ENCODE measurements around the gene STIM1. TPM values are rescaled to one million over a fixed set of nuclear protein-coding genes. Genes with fewer than 3 reads are reported as not detected.
"Not testable (repeated sequence)": the region's sequence is repeated elsewhere in the genome, so short reads cannot be mapped to it uniquely, and the experiment has no call there.

STIM1 gene
- total RNA-seq, 1 experiment from 2014 or later, result 9.0 TPM

GRCh38 chr11:4115128-4115527 lies 259.7 kb downstream of the STIM1 start:
- H3K4me2 ChIP-seq (ENCODE audit: low read depth, low read length, poor library complexity, severe bottlenecking), result no peak overlapping the region
- H3K9me2 ChIP-seq (replicated peaks; ENCODE audit: insufficient read depth, low read length), result no peaks in the 10 kb centered on the region
- peaks cover 8% of the 10 kb centered on the region for H3K79me2 ChIP-seq (ENCODE audit: low read length)
- no peak overlapping the region for H2AFZ ChIP-seq (ENCODE audit: low read length)
- H3K27ac ChIP-seq (ENCODE audit: low read length), result no peak overlapping the region
- H3K9ac ChIP-seq (ENCODE audit: low read length), result no peak overlapping the region
- no peaks in the 10 kb centered on the region for H3K9me3 ChIP-seq (ENCODE audit: low read length)
- H3K27me3 ChIP-seq (ENCODE audit: low read length), result no peaks in the 10 kb centered on the region
- H4K20me1 ChIP-seq (ENCODE audit: insufficient read depth, low read depth, low read length), result no peaks in the 10 kb centered on the region
- H3K4me1 ChIP-seq (ENCODE audit: low read length), result no peaks in the 10 kb centered on the region
- no peak for DNase-seq
- H3K4me3 ChIP-seq (ENCODE audit: low read length), result no peak overlapping the region
- peaks cover 58% of the 10 kb centered on the region for H3K36me3 ChIP-seq (ENCODE audit: insufficient read depth, low read length)

- no peaks in the 10 kb centered on the region for H3K9me3 ChIP-seq (ENCODE audit: low read length)
- peaks cover 61% of the 10 kb centered on the region for H3K36me3 ChIP-seq (ENCODE audit: insufficient read depth, low read length)
- H3K9ac ChIP-seq (ENCODE audit: low read length), result no peak overlapping the region
- H3K27me3 ChIP-seq (ENCODE audit: low read length), result no peaks in the 10 kb centered on the region
- H3K79me2 ChIP-seq (ENCODE audit: low read length), result peaks cover 8% of the 10 kb centered on the region
- no peak overlapping the region for H3K4me2 ChIP-seq (ENCODE audit: low read depth, low read length, poor library complexity, severe bottlenecking)
- no peak overlapping the region for H3K4me3 ChIP-seq (ENCODE audit: low read length)
- no peak for DNase-seq
- no peaks in the 10 kb centered on the region for H3K9me2 ChIP-seq (replicated peaks; ENCODE audit: insufficient read depth, low read length)
- no peak overlapping the region for H3K27ac ChIP-seq (ENCODE audit: low read length)
- no peaks in the 10 kb centered on the region for H3K4me1 ChIP-seq (ENCODE audit: low read length)
- no peaks in the 10 kb centered on the region for H4K20me1 ChIP-seq (ENCODE audit: insufficient read depth, low read depth, low read length)
- H2AFZ ChIP-seq (ENCODE audit: low read length), result no peak overlapping the region
Observed at GRCh38 chr11:4118107-4118506, 262.6 kb downstream of the STIM1 start.

- peaks cover 85% of the 10 kb centered on the region for H3K36me3 ChIP-seq (ENCODE audit: insufficient read depth, low read length)
Observed at GRCh38 chr11:4123218-4123617, 267.8 kb downstream of the STIM1 start.

GRCh38 chr11:4125141-4125540 lies 269.7 kb downstream of the STIM1 start:
- no peak overlapping the region for H2AFZ ChIP-seq (ENCODE audit: low read length)
- H3K4me3 ChIP-seq (ENCODE audit: low read length), result no peak overlapping the region
- H4K20me1 ChIP-seq (ENCODE audit: insufficient read depth, low read depth, low read length), result no peaks in the 10 kb centered on the region
- DNase-seq, result no peak
- H3K4me1 ChIP-seq (ENCODE audit: low read length), result no peaks in the 10 kb centered on the region
- no peak overlapping the region for H3K4me2 ChIP-seq (ENCODE audit: low read depth, low read length, poor library complexity, severe bottlenecking)
- peaks cover 83% of the 10 kb centered on the region for H3K36me3 ChIP-seq (ENCODE audit: insufficient read depth, low read length)
- H3K9ac ChIP-seq (ENCODE audit: low read length), result no peak overlapping the region
- H3K27ac ChIP-seq (ENCODE audit: low read length), result no peak overlapping the region
- no peaks in the 10 kb centered on the region for H3K9me3 ChIP-seq (ENCODE audit: low read length)
- H3K27me3 ChIP-seq (ENCODE audit: low read length), result no peaks in the 10 kb centered on the region
- no peaks in the 10 kb centered on the region for H3K9me2 ChIP-seq (replicated peaks; ENCODE audit: insufficient read depth, low read length)
- no peaks in the 10 kb centered on the region for H3K79me2 ChIP-seq (ENCODE audit: low read length)

More at GRCh38 chr11:4123218-4123617, 267.8 kb downstream of the STIM1 start:
- H3K27ac ChIP-seq (ENCODE audit: low read length), result no peak overlapping the region
- H3K4me2 ChIP-seq (ENCODE audit: low read depth, low read length, poor library complexity, severe bottlenecking), result no peak overlapping the region
- no peaks in the 10 kb centered on the region for H3K9me3 ChIP-seq (ENCODE audit: low read length)
- no peak overlapping the region for H2AFZ ChIP-seq (ENCODE audit: low read length)
- H4K20me1 ChIP-seq (ENCODE audit: insufficient read depth, low read depth, low read length), result no peaks in the 10 kb centered on the region
- no peak for DNase-seq
- H3K79me2 ChIP-seq (ENCODE audit: low read length), result peaks cover 4% of the 10 kb centered on the region
- no peaks in the 10 kb centered on the region for H3K4me1 ChIP-seq (ENCODE audit: low read length)
- H3K4me3 ChIP-seq (ENCODE audit: low read length), result no peak overlapping the region
- no peak overlapping the region for H3K9ac ChIP-seq (ENCODE audit: low read length)
- H3K9me2 ChIP-seq (replicated peaks; ENCODE audit: insufficient read depth, low read length), result no peaks in the 10 kb centered on the region
- no peaks in the 10 kb centered on the region for H3K27me3 ChIP-seq (ENCODE audit: low read length)

- Histone ChIP-seq H4K20me1 (ENCODE audit: insufficient read depth, low read depth, low read length) (no peaks in the 10 kb centered on the region), H2AFZ (ENCODE audit: low read length) (no peak overlapping the region), H3K27ac (ENCODE audit: low read length) (no peak overlapping the region), H3K4me1 (ENCODE audit: low read length) (no peaks in the 10 kb centered on the region), H3K27me3 (ENCODE audit: low read length) (no peaks in the 10 kb centered on the region), H3K9ac (ENCODE audit: low read length) (no peak overlapping the region), H3K36me3 (ENCODE audit: insufficient read depth, low read length) (peaks cover 86% of the 10 kb centered on the region), H3K9me3 (ENCODE audit: low read length) (no peaks in the 10 kb centered on the region), H3K79me2 (ENCODE audit: low read length) (no peaks in the 10 kb centered on the region), H3K4me3 (ENCODE audit: low read length) (no peak overlapping the region), H3K9me2 (replicated peaks; ENCODE audit: insufficient read depth, low read length) (no peaks in the 10 kb centered on the region), H3K4me2 (ENCODE audit: low read depth, low read length, poor library complexity, severe bottlenecking) (no peak overlapping the region)
- no peak for DNase-seq
Observed at GRCh38 chr11:4127357-4127756, 271.9 kb downstream of the STIM1 start.

- H2AFZ ChIP-seq (ENCODE audit: low read length); H4K20me1 ChIP-seq (ENCODE audit: insufficient read depth, low read depth, low read length); H3K9me2 ChIP-seq (replicated peaks; ENCODE audit: insufficient read depth, low read length); DNase-seq; H3K27ac ChIP-seq (ENCODE audit: low read length); H3K4me1 ChIP-seq (ENCODE audit: low read length); H3K9ac ChIP-seq (ENCODE audit: low read length); H3K9me3 ChIP-seq (ENCODE audit: low read length); H3K79me2 ChIP-seq (ENCODE audit: low read length); H3K4me2 ChIP-seq (ENCODE audit: low read depth, low read length, poor library complexity, severe bottlenecking); H3K27me3 ChIP-seq (ENCODE audit: low read length); H3K4me3 ChIP-seq (ENCODE audit: low read length): not testable (repeated sequence)
- H3K36me3 ChIP-seq (ENCODE audit: insufficient read depth, low read length), result peaks cover 93% of the 10 kb centered on the region
Observed at GRCh38 chr11:4130219-4130618, 274.8 kb downstream of the STIM1 start.

GRCh38 chr11:4134806-4135205 lies 279.3 kb downstream of the STIM1 start:
- Histone ChIP-seq H3K4me3 (ENCODE audit: low read length) (no peak overlapping the region), H3K36me3 (ENCODE audit: insufficient read depth, low read length) (peaks cover 78% of the 10 kb centered on the region), H4K20me1 (ENCODE audit: insufficient read depth, low read depth, low read length) (no peaks in the 10 kb centered on the region), H3K9me2 (replicated peaks; ENCODE audit: insufficient read depth, low read length) (no peaks in the 10 kb centered on the region), H3K9ac (ENCODE audit: low read length) (no peak overlapping the region), H3K4me2 (ENCODE audit: low read depth, low read length, poor library complexity, severe bottlenecking) (no peak overlapping the region), H3K27me3 (ENCODE audit: low read length) (no peaks in the 10 kb centered on the region), H3K4me1 (ENCODE audit: low read length) (no peaks in the 10 kb centered on the region), H3K27ac (ENCODE audit: low read length) (no peak overlapping the region), H3K9me3 (ENCODE audit: low read length) (no peaks in the 10 kb centered on the region), H2AFZ (ENCODE audit: low read length) (no peak overlapping the region), H3K79me2 (ENCODE audit: low read length) (no peaks in the 10 kb centered on the region)
- DNase-seq, result no peak

GRCh38 chr11:4138497-4138896 lies 283.0 kb downstream of the STIM1 start:
- Histone ChIP-seq H3K79me2 (ENCODE audit: low read length) (no peaks in the 10 kb centered on the region), H3K9me3 (ENCODE audit: low read length) (no peaks in the 10 kb centered on the region), H3K4me3 (ENCODE audit: low read length) (no peak overlapping the region), H3K4me2 (ENCODE audit: low read depth, low read length, poor library complexity, severe bottlenecking) (no peak overlapping the region), H3K9ac (ENCODE audit: low read length) (no peak overlapping the region), H2AFZ (ENCODE audit: low read length) (no peak overlapping the region), H3K36me3 (ENCODE audit: insufficient read depth, low read length) (peaks cover 60% of the 10 kb centered on the region), H3K27me3 (ENCODE audit: low read length) (no peaks in the 10 kb centered on the region), H3K4me1 (ENCODE audit: low read length) (no peaks in the 10 kb centered on the region), H3K9me2 (replicated peaks; ENCODE audit: insufficient read depth, low read length) (no peaks in the 10 kb centered on the region), H4K20me1 (ENCODE audit: insufficient read depth, low read depth, low read length) (no peaks in the 10 kb centered on the region), H3K27ac (ENCODE audit: low read length) (no peak overlapping the region)
- DNase-seq, result no peak

- no peak overlapping the region for H2AFZ ChIP-seq (ENCODE audit: low read length)
- H3K27me3 ChIP-seq (ENCODE audit: low read length), result no peaks in the 10 kb centered on the region
- no peak overlapping the region for H3K4me3 ChIP-seq (ENCODE audit: low read length)
Observed at GRCh38 chr11:4140067-4140636, 284.7 kb downstream of the STIM1 start.

More at GRCh38 chr11:4140067-4140636, 284.7 kb downstream of the STIM1 start:
- H3K9ac ChIP-seq (ENCODE audit: low read length), result no peak overlapping the region
- peaks cover 46% of the 10 kb centered on the region for H3K36me3 ChIP-seq (ENCODE audit: insufficient read depth, low read length)
- no peaks in the 10 kb centered on the region for H3K79me2 ChIP-seq (ENCODE audit: low read length)
- H3K9me3 ChIP-seq (ENCODE audit: low read length), result no peaks in the 10 kb centered on the region
- H4K20me1 ChIP-seq (ENCODE audit: insufficient read depth, low read depth, low read length), result no peaks in the 10 kb centered on the region
- no peaks in the 10 kb centered on the region for H3K4me1 ChIP-seq (ENCODE audit: low read length)
- no peaks in the 10 kb centered on the region for H3K9me2 ChIP-seq (replicated peaks; ENCODE audit: insufficient read depth, low read length)
- H3K27ac ChIP-seq (ENCODE audit: low read length), result no peak overlapping the region
- H3K4me2 ChIP-seq (ENCODE audit: low read depth, low read length, poor library complexity, severe bottlenecking), result no peak overlapping the region
- no peak for DNase-seq
